H9 (cell line): ENCODE measurements around the gene SOCS6. TPM values are rescaled to one million over a fixed set of nuclear protein-coding genes. Genes with fewer than 3 reads are reported as not detected.
A peak's percentile ranks its signal among the peaks of the same experiment; 100 is the strongest.

Experiments used
- DNase-seq: peaks from one replicate; pipeline ENCODE4 v3.0.0-alpha.2; 2017
- H2AFZ ChIP-seq: one replicate; pipeline ENCODE4 v1.6.1; 2013; ENCODE audit warnings: mild to moderate bottlenecking, low read length, control low read depth, moderate library complexity
- H2AK5ac ChIP-seq: 2 replicates; pipeline ENCODE4 v1.6.1; 2013; ENCODE audit warnings: low read length, control low read depth, mixed read lengths; ENCODE audit not compliant: insufficient read length
- H2BK120ac ChIP-seq: one replicate; pipeline ENCODE4 v1.6.1; 2013; ENCODE audit warnings: low read depth, mild to moderate bottlenecking, low read length, control low read depth, inconsistent platforms; ENCODE audit not compliant: poor library complexity, severe bottlenecking
- H2BK12ac ChIP-seq: 2 replicates; pipeline ENCODE4 v1.6.1; 2013; ENCODE audit warnings: low read length, control low read depth, mixed read lengths, low read depth; ENCODE audit not compliant: insufficient read length
- H2BK15ac ChIP-seq: 2 replicates; pipeline ENCODE4 v1.6.1; 2013; ENCODE audit warnings: low read depth, low read length, control low read depth
- H2BK20ac ChIP-seq: one replicate; pipeline ENCODE4 v1.6.1; 2013; ENCODE audit warnings: low read depth, mild to moderate bottlenecking, low read length, control low read depth, inconsistent platforms; ENCODE audit not compliant: poor library complexity, severe bottlenecking
- H2BK5ac ChIP-seq: 2 replicates; pipeline ENCODE4 v1.6.1; 2013; ENCODE audit warnings: low read length, control low read depth, mixed read lengths; ENCODE audit not compliant: insufficient read length
- H3K14ac ChIP-seq: 2 replicates; pipeline ENCODE4 v1.6.1; 2013; ENCODE audit warnings: low read length, control low read depth; ENCODE audit not compliant: insufficient read depth
- H3K18ac ChIP-seq: 2 replicates; pipeline ENCODE4 v1.6.1; 2013; ENCODE audit warnings: low read depth, mild to moderate bottlenecking, mixed read lengths, low read length, control low read depth; ENCODE audit not compliant: insufficient read length
- H3K23ac ChIP-seq: 2 replicates; pipeline ENCODE4 v1.6.1; 2013; ENCODE audit warnings: low read length, control low read depth, mixed read lengths, low read depth; ENCODE audit not compliant: insufficient read length
- H3K23me2 ChIP-seq: 2 replicates; pipeline ENCODE4 v1.6.1; 2013; ENCODE audit warnings: low read depth, mild to moderate bottlenecking, mixed read lengths, low read length, control low read depth; ENCODE audit not compliant: insufficient read length, poor library complexity, severe bottlenecking
- H3K27ac ChIP-seq: 2 replicates; pipeline ENCODE4 v1.5.1; 2013; ENCODE audit warnings: low read length, control low read depth, mixed read lengths, low read depth; ENCODE audit not compliant: insufficient read length
- H3K27me3 ChIP-seq: 2 replicates; pipeline ENCODE4 v1.6.1; 2013; ENCODE audit warnings: low read length, control low read depth, inconsistent platforms; ENCODE audit not compliant: insufficient read depth
- H3K4ac ChIP-seq: 2 replicates; pipeline ENCODE4 v1.6.1; 2013; ENCODE audit warnings: low read depth, mild to moderate bottlenecking, control low read depth, inconsistent platforms, low read length, moderate library complexity
- H3K4me1 ChIP-seq: 2 replicates; pipeline ENCODE4 v1.6.1; 2013; ENCODE audit warnings: low read length, control low read depth, inconsistent platforms; ENCODE audit not compliant: insufficient read depth
- H3K4me2 ChIP-seq: 2 replicates; pipeline ENCODE4 v1.6.1; 2013; ENCODE audit warnings: low read length, control low read depth, mixed read lengths; ENCODE audit not compliant: insufficient read length, insufficient read depth
- H3K56ac ChIP-seq: 2 replicates; pipeline ENCODE4 v1.6.1; 2013; ENCODE audit warnings: low read depth, mild to moderate bottlenecking, mixed read lengths, low read length, control low read depth; ENCODE audit not compliant: insufficient read length
- H3K79me1 ChIP-seq: 2 replicates; pipeline ENCODE4 v1.6.1; 2013; ENCODE audit warnings: low read depth, mild to moderate bottlenecking, moderate library complexity, low read length, control low read depth, inconsistent platforms; ENCODE audit not compliant: insufficient read depth, poor library complexity, severe bottlenecking
- H3K79me2 ChIP-seq: 2 replicates; pipeline ENCODE4 v1.6.1; 2013; ENCODE audit warnings: low read length, control low read depth, inconsistent platforms; ENCODE audit not compliant: insufficient read depth
- H3K9ac ChIP-seq: 2 replicates; pipeline ENCODE4 v1.6.1; 2013; ENCODE audit warnings: low read length, control low read depth, mixed read lengths; ENCODE audit not compliant: insufficient read length; ENCODE audit errors: extremely low read depth
- H3K9me3 ChIP-seq: one replicate; pipeline ENCODE4 v1.6.1; 2013; ENCODE audit warnings: low read depth, low read length, inconsistent platforms; ENCODE audit not compliant: control insufficient read depth
- H3T11ph ChIP-seq: one replicate; pipeline ENCODE4 v1.6.1; 2013; ENCODE audit warnings: mild to moderate bottlenecking, low read length, control low read depth, inconsistent platforms
- H4K20me1 ChIP-seq: one replicate; pipeline ENCODE4 v1.6.1; 2013; ENCODE audit not compliant: control insufficient read depth, insufficient read length, insufficient read depth
- H4K5ac ChIP-seq: 2 replicates; pipeline ENCODE4 v1.6.1; 2013; ENCODE audit warnings: low read depth, mild to moderate bottlenecking, mixed read lengths, low read length, control low read depth; ENCODE audit not compliant: insufficient read length
- H4K8ac ChIP-seq: replicated peaks from 2 replicates; pipeline ENCODE4 v1.6.1; 2013; ENCODE audit warnings: low read length, control low read depth, mixed read lengths, low read depth; ENCODE audit not compliant: insufficient read length
- H4K91ac ChIP-seq: 2 replicates; pipeline ENCODE4 v1.6.1; 2013; ENCODE audit warnings: low read depth, mild to moderate bottlenecking, moderate library complexity, mixed read lengths, low read length, control low read depth; ENCODE audit not compliant: insufficient read length
- H3K27ac Mint-ChIP-seq, 3 experiments: 2 replicates in 2 of 3; 3 replicates in 1 of 3; pipeline ENCODE4 v1.8.0; 2020 to 2021; ENCODE audit warnings: mixed read lengths in 3 of 3, mild to moderate bottlenecking in 1 of 3, moderate library complexity in 1 of 3
- H3K27me3 Mint-ChIP-seq: 2 replicates; pipeline ENCODE4 v1.8.0; 2021; ENCODE audit warnings: low read depth, mild to moderate bottlenecking, moderate library complexity, mixed read lengths
- H3K36me3 Mint-ChIP-seq, 3 experiments: 2 replicates in 2 of 3; 3 replicates in 1 of 3; pipeline ENCODE4 v1.8.0; 2020 to 2021; ENCODE audit warnings: low read depth in 3 of 3, mixed read lengths in 3 of 3; ENCODE audit not compliant: insufficient read depth in 1 of 3
- H3K4me1 Mint-ChIP-seq, 2 experiments: 2 replicates each; pipeline ENCODE4 v1.8.0; 2020; ENCODE audit warnings: mixed read lengths in 2 of 2
- H3K4me3 Mint-ChIP-seq, 2 experiments: 2 replicates in 1 of 2; 3 replicates in 1 of 2; pipeline ENCODE4 v1.8.0; 2020 to 2021; ENCODE audit warnings: mild to moderate bottlenecking in 2 of 2, mixed read lengths in 2 of 2, moderate library complexity in 1 of 2
- H3K9me3 Mint-ChIP-seq, 2 experiments: 2 replicates in 1 of 2; 3 replicates in 1 of 2; pipeline ENCODE4 v1.8.0; 2020; ENCODE audit warnings: mild to moderate bottlenecking in 2 of 2, mixed read lengths in 2 of 2, moderate library complexity in 1 of 2
- CTCF ChIP-seq: fragments of 200-600 bp; sonication (generic); conservative IDR thresholded peaks from 3 replicates; pipeline ENCODE4 v1.8.0; 2021; ENCODE audit warnings: antibody characterized with exemption, mild to moderate bottlenecking
- WGBS: extraction: QIAGEN DNeasy Blood & Tissue Kit; methylation state at CpG from one replicate; pipeline ENCODE4 v1.1.7; 2013; ENCODE audit warnings: missing lambda C conversion rate, low lambda C conversion rate, mixed read lengths; ENCODE audit not compliant: insufficient read length; ENCODE audit errors: extremely low coverage; 5-methylcytosine and 5-hydroxymethylcytosine counted together
- total RNA-seq: library from RNA; stranded (reverse); gene quantifications from 2 replicates; pipeline ENCODE4 v1.2.1, GENCODE V29; 2021

Gene SOCS6
- total RNA-seq, 1 experiment from 2014 or later, result 24.5 TPM

DNA sequence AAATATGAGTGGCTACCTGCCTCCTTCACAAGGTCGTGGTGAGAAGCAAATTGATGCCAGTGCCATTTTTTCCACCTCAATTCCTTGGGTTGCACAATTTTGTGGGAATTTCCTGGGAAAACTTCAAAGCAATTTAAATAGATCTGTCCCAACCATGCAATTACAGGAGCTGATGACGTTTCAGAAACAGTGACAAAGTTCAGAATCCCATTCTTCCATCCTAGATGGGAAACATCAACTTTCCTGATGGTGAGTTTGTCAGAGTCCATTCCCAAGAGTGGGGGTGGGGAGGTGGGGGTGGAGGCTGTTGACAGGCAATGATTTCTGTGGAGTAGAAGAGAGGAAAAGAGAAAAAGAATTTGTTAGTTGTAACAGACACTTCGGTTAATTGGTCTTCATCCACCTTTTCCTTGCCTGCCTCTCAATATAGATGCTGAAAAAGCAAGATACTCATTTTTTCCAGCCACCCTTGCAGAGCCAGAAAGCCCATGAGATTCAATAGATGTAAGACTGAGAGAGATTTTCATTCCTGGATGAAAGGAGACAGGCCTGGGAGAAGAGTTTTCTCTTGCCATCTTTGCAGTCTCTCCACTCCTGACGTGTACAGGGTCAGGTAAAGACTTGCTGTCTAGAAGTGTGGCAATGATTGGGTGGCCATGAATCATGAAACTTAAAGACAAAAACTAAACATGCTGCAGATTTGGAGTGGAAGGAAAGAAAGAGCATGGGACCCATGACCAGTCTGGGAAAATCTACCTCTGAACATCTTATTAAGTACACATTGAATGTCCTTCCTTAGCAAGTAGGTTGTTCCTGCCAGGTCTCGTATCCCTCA, 47.3 kb downstream of the SOCS6 start:
- peaks cover 25 to 28% of the 10 kb centered on the region in 2 experiments for H3K4me1 Mint-ChIP-seq
- no CpG with 5 or more reads among the region's 5 CpGs for WGBS
- Histone ChIP-seq H2AFZ (no peak overlapping the region), H3K14ac (no peak overlapping the region), H4K91ac (no peak overlapping the region), H3K56ac (no peak overlapping the region), H3K9me3 (peaks cover 7% of the 10 kb centered on the region), H3K23ac (no peak overlapping the region), H4K8ac (no peak overlapping the region), H3K4me2 (no peak overlapping the region), H3K4ac (no peak overlapping the region), H3K23me2 (no peaks in the 10 kb centered on the region), H3T11ph (no peak overlapping the region), H2AK5ac (no peak overlapping the region), H4K5ac (no peak overlapping the region), H3K9ac (no peak overlapping the region), H3K27me3 (no peaks in the 10 kb centered on the region), H3K79me2 (no peaks in the 10 kb centered on the region), H4K20me1 (no peaks in the 10 kb centered on the region), H2BK120ac (no peak overlapping the region), H3K27ac (no peak overlapping the region), H2BK20ac (no peak overlapping the region), H3K79me1 (no peaks in the 10 kb centered on the region), H2BK5ac (no peak overlapping the region), H2BK15ac (no peak overlapping the region), H3K4me1 (no peaks in the 10 kb centered on the region), H2BK12ac (no peak overlapping the region), H3K18ac (no peak overlapping the region)
- TF ChIP-seq CTCF, result no peak
- H3K9me3 Mint-ChIP-seq, result peaks cover 6 to 9% of the 10 kb centered on the region in 2 experiments; a peak in 4 of 5 replicates
- H3K36me3 Mint-ChIP-seq, result peaks cover 16 to 31% (median 25%) of the 10 kb centered on the region in 3 experiments
- H3K27ac Mint-ChIP-seq, result peak overlapping the region in 2 of 3 experiments; percentile 1 to 6; a peak in 1 of 7 replicates
- DNase-seq, result no peak
- no peaks in the 10 kb centered on the region for H3K27me3 Mint-ChIP-seq
- H3K4me3 Mint-ChIP-seq, result no peak overlapping the region
